ENCODE data around the gene NDUFA6. TPM values are rescaled to one million over a fixed set of nuclear protein-coding genes. Genes with fewer than 3 reads are reported as not detected.

Gene NDUFA6
- total and polyA plus RNA-seq, 2 experiments from 2014 or later: 134 to 324 TPM

DNA sequence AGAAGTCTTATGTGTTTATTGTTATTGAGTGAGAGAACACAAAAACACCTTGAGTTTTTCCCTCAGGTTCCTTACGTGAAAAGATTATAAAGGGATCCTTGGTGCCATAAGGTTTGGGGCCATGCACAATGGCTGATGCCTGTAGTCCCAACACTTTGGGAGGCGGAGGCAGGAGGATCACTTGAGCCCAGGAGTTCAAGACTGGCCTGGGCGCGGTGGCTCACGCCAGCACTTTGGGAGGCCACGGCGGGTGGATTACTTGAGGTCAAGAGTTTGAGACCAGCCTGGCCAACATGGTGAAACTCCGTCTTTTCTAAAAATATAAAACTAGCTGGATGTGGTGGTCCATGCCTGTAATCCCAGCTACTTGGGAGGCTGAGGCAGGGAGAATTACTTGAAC, 5.7 kb downstream of the NDUFA6 start:
- no peak overlapping the region for H3K4me3 ChIP-seq
- peaks cover 18% of the 10 kb centered on the region for H3K4me1 ChIP-seq (ENCODE audit: low read depth)
- no peak for DNase-seq (ENCODE audit: low read depth in 1 of 2, low spot score in 1 of 2)
- no peaks in the 10 kb centered on the region for H3K27me3 ChIP-seq
- TF ChIP-seq, protein P1, sequence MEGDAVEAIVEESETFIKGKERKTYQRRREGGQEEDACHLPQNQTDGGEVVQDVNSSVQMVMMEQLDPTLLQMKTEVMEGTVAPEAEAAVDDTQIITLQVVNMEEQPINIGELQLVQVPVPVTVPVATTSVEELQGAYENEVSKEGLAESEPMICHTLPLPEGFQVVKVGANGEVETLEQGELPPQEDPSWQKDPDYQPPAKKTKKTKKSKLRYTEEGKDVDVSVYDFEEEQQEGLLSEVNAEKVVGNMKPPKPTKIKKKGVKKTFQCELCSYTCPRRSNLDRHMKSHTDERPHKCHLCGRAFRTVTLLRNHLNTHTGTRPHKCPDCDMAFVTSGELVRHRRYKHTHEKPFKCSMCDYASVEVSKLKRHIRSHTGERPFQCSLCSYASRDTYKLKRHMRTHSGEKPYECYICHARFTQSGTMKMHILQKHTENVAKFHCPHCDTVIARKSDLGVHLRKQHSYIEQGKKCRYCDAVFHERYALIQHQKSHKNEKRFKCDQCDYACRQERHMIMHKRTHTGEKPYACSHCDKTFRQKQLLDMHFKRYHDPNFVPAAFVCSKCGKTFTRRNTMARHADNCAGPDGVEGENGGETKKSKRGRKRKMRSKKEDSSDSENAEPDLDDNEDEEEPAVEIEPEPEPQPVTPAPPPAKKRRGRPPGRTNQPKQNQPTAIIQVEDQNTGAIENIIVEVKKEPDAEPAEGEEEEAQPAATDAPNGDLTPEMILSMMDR (IDR thresholded peaks at IDR 0.05; ENCODE audit: low read depth, low read length): no peak
- no peaks in the 10 kb centered on the region for H3K9me3 ChIP-seq (ENCODE audit: low read depth)
- H3K27ac ChIP-seq: peak overlapping the region; percentile 49
- peaks cover 35% of the 10 kb centered on the region for H3K36me3 ChIP-seq

DNA sequence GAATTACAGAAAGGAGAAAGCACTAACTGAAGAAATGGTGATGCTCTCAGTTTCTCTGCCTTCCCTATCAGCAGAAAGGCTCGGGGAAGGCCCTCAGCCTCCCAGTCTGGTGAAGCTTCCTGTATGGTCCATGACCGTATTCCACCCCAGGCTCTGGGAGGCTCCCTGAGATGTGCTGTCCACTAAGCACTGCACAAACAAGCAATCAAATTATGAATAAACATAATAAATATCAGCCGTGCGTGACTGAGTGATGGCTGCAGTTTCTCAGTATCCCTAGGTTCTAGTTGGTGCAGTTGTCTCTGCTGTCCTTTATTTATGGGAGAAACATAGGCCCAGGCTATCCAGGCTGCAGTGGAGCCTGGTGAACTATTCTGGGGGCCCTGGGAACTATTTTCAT, 7.5 kb downstream of the NDUFA6 start:
- no peak overlapping the region for H3K27ac ChIP-seq
- H3K4me3 ChIP-seq: no peak overlapping the region
- DNase-seq (ENCODE audit: low read depth in 1 of 2, low spot score in 1 of 2): no peak
- H3K27me3 ChIP-seq: no peaks in the 10 kb centered on the region
- peaks cover 19% of the 10 kb centered on the region for H3K4me1 ChIP-seq (ENCODE audit: low read depth)
- no peaks in the 10 kb centered on the region for H3K9me3 ChIP-seq (ENCODE audit: low read depth)
- peaks cover 35% of the 10 kb centered on the region for H3K36me3 ChIP-seq
- TF ChIP-seq, protein P1 (IDR thresholded peaks at IDR 0.05; ENCODE audit: low read depth, low read length): no peak

DNA sequence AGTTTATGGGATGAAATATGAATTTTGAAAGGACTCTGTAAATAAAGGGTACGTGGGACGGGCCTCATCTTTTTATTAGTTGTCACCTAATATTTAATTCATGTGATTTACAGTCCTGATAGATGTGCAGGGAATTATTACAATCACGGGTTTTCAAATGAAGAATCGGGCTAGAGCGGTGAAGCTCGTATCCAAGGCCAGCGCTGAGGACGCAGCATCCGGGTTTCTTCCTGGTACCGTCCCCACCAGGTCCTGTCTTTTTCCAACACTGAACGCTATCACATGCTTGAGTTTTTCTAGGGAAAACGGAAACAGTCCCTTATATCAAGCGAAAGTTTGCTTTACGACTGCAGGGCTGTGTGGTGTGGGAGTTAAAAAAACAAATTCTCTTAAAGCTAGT, 10.3 kb downstream of the NDUFA6 start:
- TF ChIP-seq, protein P1 (IDR thresholded peaks at IDR 0.05; ENCODE audit: low read depth, low read length): no peak
- no peaks in the 10 kb centered on the region for H3K27me3 ChIP-seq
- peak overlapping the region; percentile 96 for H3K27ac ChIP-seq
- peaks cover 19% of the 10 kb centered on the region for H3K36me3 ChIP-seq
- DNase-seq (ENCODE audit: low read depth in 1 of 2, low spot score in 1 of 2): peak; percentile 10 to 58
- H3K9me3 ChIP-seq (ENCODE audit: low read depth): no peaks in the 10 kb centered on the region
- H3K4me1 ChIP-seq (ENCODE audit: low read depth): peaks cover 13% of the 10 kb centered on the region
- H3K4me3 ChIP-seq: peak overlapping the region; percentile 57

DNA sequence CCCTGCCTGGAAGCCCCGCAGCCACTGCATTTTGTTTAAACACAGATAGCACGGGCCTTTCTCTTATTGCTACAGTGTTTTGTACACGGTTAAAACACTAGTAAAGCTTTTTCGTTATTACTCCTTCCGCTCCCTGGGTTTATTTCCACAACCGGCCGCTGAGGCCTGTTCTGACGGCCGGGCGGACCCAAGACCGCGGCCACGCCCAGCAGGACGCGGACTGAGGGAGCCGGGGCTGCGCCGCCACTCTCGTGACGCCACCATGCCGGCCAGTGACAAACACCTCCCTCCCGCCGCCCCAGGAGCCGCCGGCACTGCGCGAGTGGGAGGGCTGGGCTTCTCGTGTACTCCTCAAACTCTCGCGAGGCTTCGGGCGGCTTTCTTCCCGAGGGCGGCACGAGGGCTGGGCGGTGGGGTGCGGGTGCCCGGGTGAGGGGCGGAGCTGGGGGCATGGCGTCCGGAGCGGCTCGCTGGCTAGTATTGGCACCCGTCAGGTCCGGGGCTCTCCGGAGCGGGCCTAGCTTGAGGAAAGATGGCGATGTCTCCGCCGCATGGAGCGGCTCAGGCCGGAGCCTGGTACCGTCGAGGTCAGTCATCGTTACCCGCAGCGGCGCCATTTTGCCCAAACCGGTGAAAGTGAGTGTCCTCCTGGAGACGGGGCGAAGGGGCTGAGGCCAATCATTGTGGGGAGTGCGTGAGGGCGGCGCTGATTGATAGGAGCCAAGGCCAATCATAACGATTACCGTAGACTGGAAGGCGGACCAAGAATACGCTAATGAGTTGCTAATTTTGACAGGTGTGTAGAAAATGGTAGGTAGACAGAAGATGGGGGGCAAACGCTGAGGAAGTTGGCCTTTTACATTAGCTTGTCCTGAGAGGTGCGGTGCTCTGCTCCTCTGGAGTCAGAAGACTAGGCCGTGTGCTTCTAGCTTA, 11.0 kb downstream of the NDUFA6 start, which contains the start of gene SMDT1:
Gene SMDT1 (plus strand): TSS at position 382 of the 933 bp plus-strand sequence. CDS start 69 bp downstream, at position 451.
- Histone ChIP-seq H3K9me3 (ENCODE audit: low read depth) (no peaks in the 10 kb centered on the region), H3K4me3 (peak within 1 kb of the TSS; percentile 57), H3K27ac (peak within 1 kb of the TSS; percentile 96), H3K4me1 (ENCODE audit: low read depth) (peaks cover 12% of the 10 kb centered on the region), H3K36me3 (peaks cover 14% of the 10 kb centered on the region), H3K27me3 (no peaks in the 10 kb centered on the region)
- DNase-seq (ENCODE audit: low read depth in 1 of 2, low spot score in 1 of 2): peak; percentile 99
- TF ChIP-seq, protein P1 (IDR thresholded peaks at IDR 0.05; ENCODE audit: low read depth, low read length): no peak

DNA sequence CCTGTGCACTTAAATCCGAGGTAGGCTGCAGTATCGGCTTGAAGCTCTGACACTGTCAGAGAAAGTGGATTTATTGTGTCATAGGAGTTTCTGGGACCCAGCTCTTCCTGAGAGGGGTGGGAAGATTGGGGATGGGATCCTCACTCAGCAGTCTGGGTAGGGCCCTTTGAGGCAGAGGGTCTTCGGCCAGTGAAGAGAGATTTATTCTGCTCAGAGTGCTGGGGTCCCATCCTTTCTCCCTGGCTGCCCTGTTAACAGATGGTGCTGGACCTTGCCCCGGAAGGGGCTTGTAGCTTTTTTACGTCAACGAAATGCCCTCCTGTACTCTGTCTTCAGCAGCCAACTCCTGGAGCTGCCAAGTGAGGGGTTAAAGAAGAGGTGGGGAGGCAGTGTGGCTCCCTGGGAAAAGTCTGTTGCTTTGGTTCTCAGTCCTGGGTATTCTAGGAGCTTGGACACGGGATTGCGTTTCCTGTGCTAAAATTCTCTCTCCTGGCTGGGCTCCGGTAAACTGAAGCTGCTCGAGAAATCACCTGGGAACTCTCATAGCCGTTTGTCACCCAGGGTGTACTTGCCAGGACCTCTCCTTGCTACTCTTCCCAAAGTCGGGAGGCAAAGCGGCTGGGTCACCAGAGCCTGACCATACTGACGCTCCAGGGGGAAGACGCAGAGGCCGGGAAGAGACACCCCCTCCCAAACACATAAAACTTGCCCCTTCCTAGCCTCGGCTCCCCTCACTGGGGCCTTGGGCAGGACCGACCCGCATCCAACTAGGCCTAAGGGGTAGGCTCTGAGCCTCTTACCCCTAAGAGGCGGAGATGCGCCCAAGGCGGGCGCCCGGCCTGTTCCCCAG, 11.9 kb downstream of the NDUFA6 start:
- Histone ChIP-seq H3K27me3 (no peaks in the 10 kb centered on the region), H3K9me3 (ENCODE audit: low read depth) (no peaks in the 10 kb centered on the region), H3K27ac (peak overlapping the region; percentile 96), H3K4me1 (ENCODE audit: low read depth) (peaks cover 12% of the 10 kb centered on the region), H3K36me3 (peaks cover 14% of the 10 kb centered on the region), H3K4me3 (peak overlapping the region; percentile 57)
- peak in 1 of 2 donors; percentile 24 for DNase-seq (ENCODE audit: low read depth in 1 of 2, low spot score in 1 of 2)
- TF ChIP-seq, protein P1 (IDR thresholded peaks at IDR 0.05; ENCODE audit: low read depth, low read length): no peak

Measured in cardiac muscle cell (in vitro differentiated cells and primary cell).